ENCODE measurements around the gene PODXL2.

DNA sequence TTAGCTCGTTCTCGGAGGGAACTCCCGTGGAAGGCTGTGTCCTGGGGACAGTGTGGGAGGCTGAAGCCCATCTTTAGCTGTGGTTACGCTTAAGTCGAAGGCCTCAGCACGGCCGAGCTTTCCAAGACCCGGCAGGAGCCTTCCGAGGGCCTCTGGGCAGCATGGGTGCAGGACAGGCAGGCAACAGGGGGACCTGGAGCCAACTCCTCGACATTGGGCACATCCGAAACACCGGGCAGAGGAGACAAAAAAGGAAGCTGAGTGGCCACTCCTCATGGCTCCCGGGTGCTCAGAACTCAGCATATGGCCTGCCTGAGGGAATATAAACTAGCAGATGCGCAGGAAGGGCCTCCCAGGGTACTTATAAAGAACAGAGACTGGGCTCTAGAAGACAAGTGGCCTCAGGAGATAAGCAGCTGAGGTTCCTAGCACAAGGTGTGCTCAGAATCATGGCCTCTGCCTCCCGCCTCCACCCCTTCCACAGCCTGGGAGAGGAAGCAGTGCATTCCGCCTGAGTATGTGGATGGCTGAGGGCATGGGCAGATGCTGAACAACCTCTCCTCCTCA, 77.9 kb downstream of the PODXL2 start:
- TF ChIP-seq, protein P1, sequence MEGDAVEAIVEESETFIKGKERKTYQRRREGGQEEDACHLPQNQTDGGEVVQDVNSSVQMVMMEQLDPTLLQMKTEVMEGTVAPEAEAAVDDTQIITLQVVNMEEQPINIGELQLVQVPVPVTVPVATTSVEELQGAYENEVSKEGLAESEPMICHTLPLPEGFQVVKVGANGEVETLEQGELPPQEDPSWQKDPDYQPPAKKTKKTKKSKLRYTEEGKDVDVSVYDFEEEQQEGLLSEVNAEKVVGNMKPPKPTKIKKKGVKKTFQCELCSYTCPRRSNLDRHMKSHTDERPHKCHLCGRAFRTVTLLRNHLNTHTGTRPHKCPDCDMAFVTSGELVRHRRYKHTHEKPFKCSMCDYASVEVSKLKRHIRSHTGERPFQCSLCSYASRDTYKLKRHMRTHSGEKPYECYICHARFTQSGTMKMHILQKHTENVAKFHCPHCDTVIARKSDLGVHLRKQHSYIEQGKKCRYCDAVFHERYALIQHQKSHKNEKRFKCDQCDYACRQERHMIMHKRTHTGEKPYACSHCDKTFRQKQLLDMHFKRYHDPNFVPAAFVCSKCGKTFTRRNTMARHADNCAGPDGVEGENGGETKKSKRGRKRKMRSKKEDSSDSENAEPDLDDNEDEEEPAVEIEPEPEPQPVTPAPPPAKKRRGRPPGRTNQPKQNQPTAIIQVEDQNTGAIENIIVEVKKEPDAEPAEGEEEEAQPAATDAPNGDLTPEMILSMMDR (IDR thresholded peaks at IDR 0.05 in 4 of 5, conservative IDR thresholded peaks at IDR 0.05 in 1 of 5): no peak
- TF ChIP-seq POLR2A (IDR thresholded peaks at IDR 0.05): no peak

Measured in gastrocnemius medialis (tissue), 4 donors.